ENCODE results near the gene STT3B. TPM values are rescaled to one million over a fixed set of nuclear protein-coding genes. Genes with fewer than 3 reads are reported as not detected.

Gene STT3B
- total RNA-seq, 2 donors from 2014 or later = 78.0 to 87.5 TPM

DNA sequence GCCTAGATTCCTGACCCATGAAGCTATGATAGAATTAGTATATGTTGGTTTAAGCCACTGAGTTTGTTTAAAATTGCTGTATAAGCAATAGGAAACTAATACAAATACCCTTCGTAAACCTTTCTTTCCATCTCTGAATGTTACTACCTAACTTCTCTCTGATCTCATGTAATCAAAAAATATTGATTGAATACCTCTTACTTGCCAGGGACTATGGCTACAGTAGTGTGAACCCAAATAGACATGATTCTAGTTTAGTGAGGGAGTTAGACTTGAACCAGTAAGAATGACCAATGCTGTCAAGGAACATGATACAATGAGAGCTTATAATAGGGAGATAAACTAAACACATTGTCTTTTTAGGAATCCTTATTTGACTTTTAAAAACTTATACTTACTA lies 19.4 kb downstream of the STT3B start:
- H3K36me3 ChIP-seq = no peaks in the 10 kb centered on the region
- no peak overlapping the region for H3K4me3 ChIP-seq
- no peak overlapping the region for H3K27ac ChIP-seq
- H3K9me3 ChIP-seq = no peaks in the 10 kb centered on the region
- no peaks in the 10 kb centered on the region for H3K27me3 ChIP-seq
- H3K4me1 ChIP-seq = peaks cover 0 to 11% of the 10 kb centered on the region in 2 donors
- no peak for DNase-seq (ENCODE audit: low spot score)
- TF ChIP-seq, protein P1, sequence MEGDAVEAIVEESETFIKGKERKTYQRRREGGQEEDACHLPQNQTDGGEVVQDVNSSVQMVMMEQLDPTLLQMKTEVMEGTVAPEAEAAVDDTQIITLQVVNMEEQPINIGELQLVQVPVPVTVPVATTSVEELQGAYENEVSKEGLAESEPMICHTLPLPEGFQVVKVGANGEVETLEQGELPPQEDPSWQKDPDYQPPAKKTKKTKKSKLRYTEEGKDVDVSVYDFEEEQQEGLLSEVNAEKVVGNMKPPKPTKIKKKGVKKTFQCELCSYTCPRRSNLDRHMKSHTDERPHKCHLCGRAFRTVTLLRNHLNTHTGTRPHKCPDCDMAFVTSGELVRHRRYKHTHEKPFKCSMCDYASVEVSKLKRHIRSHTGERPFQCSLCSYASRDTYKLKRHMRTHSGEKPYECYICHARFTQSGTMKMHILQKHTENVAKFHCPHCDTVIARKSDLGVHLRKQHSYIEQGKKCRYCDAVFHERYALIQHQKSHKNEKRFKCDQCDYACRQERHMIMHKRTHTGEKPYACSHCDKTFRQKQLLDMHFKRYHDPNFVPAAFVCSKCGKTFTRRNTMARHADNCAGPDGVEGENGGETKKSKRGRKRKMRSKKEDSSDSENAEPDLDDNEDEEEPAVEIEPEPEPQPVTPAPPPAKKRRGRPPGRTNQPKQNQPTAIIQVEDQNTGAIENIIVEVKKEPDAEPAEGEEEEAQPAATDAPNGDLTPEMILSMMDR (IDR thresholded peaks at IDR 0.05) = no peak

DNA sequence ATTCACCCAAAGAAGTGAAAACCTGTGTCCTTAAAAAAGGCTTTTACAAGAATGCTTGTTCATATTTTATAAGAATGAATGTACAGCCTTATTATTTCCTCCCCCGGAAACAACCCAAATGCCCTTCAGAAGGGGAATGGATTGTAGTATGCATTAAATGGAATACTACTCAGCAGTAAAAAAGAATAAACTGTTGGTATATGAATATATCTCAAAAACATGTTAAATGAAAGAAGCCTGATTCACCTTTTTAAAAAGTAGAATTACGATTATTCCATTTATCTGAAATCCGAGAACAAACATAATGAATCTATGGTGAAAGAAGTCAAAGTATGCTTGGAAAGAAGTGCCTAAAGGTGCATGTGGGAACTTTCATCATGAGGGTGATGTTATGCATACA lies 20.5 kb downstream of the STT3B start:
- Histone ChIP-seq H3K27ac (no peak overlapping the region), H3K4me3 (no peak overlapping the region), H3K36me3 (no peaks in the 10 kb centered on the region), H3K4me1 (peaks cover 0 to 11% of the 10 kb centered on the region in 2 donors), H3K9me3 (no peaks in the 10 kb centered on the region), H3K27me3 (no peaks in the 10 kb centered on the region)
- TF ChIP-seq, protein P1 (IDR thresholded peaks at IDR 0.05) = no peak
- no peak for DNase-seq (ENCODE audit: low spot score)

DNA sequence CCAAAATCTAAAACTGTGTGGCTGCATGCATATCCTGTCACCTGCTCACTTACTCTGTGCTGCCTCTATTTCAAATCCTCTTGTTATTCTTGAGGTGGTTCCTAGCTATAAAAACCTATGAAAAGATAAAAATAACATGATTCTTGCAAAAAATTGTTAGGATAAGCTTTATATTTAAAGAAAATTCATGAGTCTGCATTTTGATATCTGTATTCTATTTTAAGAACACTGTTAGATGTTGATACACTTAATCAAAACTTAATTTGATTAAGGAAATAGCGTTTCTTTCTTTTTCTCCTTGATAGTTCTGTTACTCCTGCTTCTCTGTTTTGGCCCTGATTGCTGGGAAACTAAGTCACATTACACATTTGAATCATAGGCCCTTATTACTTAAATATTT lies 22.5 kb downstream of the STT3B start:
- TF ChIP-seq, protein P1 (IDR thresholded peaks at IDR 0.05) = no peak
- H3K27me3 ChIP-seq = no peaks in the 10 kb centered on the region
- peaks cover 0 to 6% of the 10 kb centered on the region in 2 donors for H3K4me1 ChIP-seq
- no peaks in the 10 kb centered on the region for H3K36me3 ChIP-seq
- H3K9me3 ChIP-seq = peaks cover 0 to 7% of the 10 kb centered on the region in 2 donors
- H3K4me3 ChIP-seq = no peak overlapping the region
- no peak for DNase-seq (ENCODE audit: low spot score)
- H3K27ac ChIP-seq = no peak overlapping the region

DNA sequence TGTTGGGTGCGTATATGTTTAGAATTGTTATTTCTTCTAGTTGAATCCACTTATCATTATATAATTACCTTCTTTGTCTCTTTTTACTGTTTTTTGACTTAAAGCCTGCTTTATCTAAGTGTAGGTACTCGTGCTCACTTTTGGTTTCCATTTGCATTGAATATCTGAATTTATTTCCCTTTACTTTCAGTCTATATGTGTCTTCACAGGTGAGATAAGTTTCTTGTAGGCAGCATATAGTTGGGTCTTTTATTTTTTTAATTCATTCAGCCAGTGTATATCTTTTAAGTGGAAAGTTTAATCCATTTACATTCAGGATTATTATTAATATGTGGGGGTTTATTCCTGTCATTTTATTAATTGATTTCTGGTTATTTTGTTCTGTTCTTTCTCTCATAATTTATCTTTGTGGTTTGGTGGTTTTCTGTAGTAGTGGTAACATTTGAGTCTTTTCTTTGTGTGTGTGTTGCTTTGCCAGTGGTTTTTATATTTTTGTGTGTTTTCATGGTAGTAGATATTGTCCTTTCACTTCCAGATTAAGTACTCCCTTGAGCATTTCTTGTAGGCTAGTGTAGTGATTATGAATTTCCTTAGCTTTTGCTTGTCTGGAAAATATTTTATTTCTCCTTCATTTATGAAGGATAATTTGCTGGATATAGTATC lies 27.3 kb downstream of the STT3B start:
- DNase-seq (ENCODE audit: low spot score) = no peak
- H3K4me1 ChIP-seq = peaks cover 0 to 17% of the 10 kb centered on the region in 2 donors
- H3K27ac ChIP-seq = no peak overlapping the region
- no peak overlapping the region for H3K4me3 ChIP-seq
- H3K36me3 ChIP-seq = no peaks in the 10 kb centered on the region
- peaks cover 0 to 16% of the 10 kb centered on the region in 2 donors for H3K9me3 ChIP-seq
- H3K27me3 ChIP-seq = no peaks in the 10 kb centered on the region
- TF ChIP-seq, protein P1 (IDR thresholded peaks at IDR 0.05) = no peak

DNA sequence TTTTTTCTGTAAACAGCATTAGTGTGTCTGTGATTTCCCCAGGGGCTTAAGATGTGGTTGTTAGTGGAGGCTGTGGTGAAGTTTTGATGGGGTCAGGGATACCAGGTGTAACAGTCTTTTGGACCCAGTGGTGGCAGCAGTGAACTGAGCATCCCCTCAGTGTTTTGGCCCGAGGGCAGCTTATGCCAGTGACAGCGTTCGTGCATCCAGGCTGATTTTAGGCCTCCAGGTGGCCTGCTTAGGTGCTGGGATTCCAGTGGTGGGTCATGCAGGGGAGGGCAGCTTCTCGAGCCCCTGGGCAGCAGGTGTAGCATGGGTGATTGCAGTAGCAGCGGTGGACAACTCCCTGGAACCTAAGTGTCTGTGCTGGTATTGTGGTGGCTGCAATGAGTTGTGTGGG lies 29.2 kb downstream of the STT3B start:
- Histone ChIP-seq H3K27ac (no peak overlapping the region), H3K4me3 (no peak overlapping the region), H3K9me3 (peaks cover 0 to 16% of the 10 kb centered on the region in 2 donors), H3K36me3 (no peaks in the 10 kb centered on the region), H3K27me3 (no peaks in the 10 kb centered on the region), H3K4me1 (peaks cover 0 to 22% of the 10 kb centered on the region in 2 donors)
- DNase-seq (ENCODE audit: low spot score) = no peak
- TF ChIP-seq, protein P1 (IDR thresholded peaks at IDR 0.05) = no peak

DNA sequence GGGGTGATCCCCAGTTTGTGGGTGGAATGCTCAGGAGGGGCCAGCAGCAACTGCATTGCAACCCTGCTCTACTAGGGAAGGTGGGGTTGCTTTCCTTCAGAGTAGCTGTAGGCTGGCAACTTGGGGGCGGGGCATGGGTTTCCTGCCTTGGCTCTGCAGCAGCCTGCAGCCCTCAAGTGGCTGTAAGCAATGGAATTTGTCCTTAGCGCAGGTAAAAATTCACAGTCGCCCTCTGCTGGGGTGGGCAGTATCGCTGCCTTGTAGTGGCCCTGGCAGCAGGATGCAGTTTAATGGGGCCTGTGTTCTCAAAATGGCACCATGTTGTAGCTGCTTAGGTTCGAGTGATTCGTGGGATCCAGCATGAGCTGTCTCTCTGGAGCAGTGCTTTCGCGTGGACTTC lies 29.8 kb downstream of the STT3B start:
- Histone ChIP-seq H3K4me3 (no peak overlapping the region), H3K36me3 (no peaks in the 10 kb centered on the region), H3K4me1 (peaks cover 0 to 22% of the 10 kb centered on the region in 2 donors), H3K27ac (no peak overlapping the region), H3K27me3 (no peaks in the 10 kb centered on the region), H3K9me3 (peaks cover 0 to 16% of the 10 kb centered on the region in 2 donors)
- TF ChIP-seq, protein P1 (IDR thresholded peaks at IDR 0.05) = no peak
- no peak for DNase-seq (ENCODE audit: low spot score)

Data from right atrium auricular region (tissue), 2 donors.